IPS-NIHi11 (cell line): ENCODE measurements around the gene ELK4.

Experiments used
- DNase-seq: peaks from one replicate; pipeline ENCODE4 v3.0.0; 2012; ENCODE audit warnings: mixed read lengths, low spot score

ELK4 gene

GRCh38 chr1:205581321-205581980, 50.4 kb downstream of the ELK4 start:
- no peak for DNase-seq

GRCh38 chr1:205580923-205581180, 51.0 kb downstream of the ELK4 start:
- DNase-seq = no peak

- DNase-seq = no peak
Measured at GRCh38 chr1:205580140-205580922, 51.5 kb downstream of the ELK4 start.

- DNase-seq = no peak
Measured at GRCh38 chr1:205579711-205580110, 52.1 kb downstream of the ELK4 start.

GRCh38 chr1:205578780-205579571, 52.8 kb downstream of the ELK4 start:
- no peak for DNase-seq

GRCh38 chr1:205577874-205578658, 53.7 kb downstream of the ELK4 start:
- DNase-seq = no peak

- no peak for DNase-seq
Measured at GRCh38 chr1:205576805-205577761, 54.7 kb downstream of the ELK4 start.

- no peak for DNase-seq
Measured at GRCh38 chr1:205576011-205576410, 55.8 kb downstream of the ELK4 start.

- no peak for DNase-seq
Measured at GRCh38 chr1:205575294-205575885, 56.4 kb downstream of the ELK4 start.

GRCh38 chr1:205572421-205572820, 59.4 kb downstream of the ELK4 start:
- no peak for DNase-seq

- no peak for DNase-seq
Measured at GRCh38 chr1:205571747-205572146, 60.1 kb downstream of the ELK4 start.

- no peak for DNase-seq
Measured at GRCh38 chr1:205570796-205571537, 60.8 kb downstream of the ELK4 start.

- DNase-seq = no peak
Measured at GRCh38 chr1:205570173-205570501, 61.7 kb downstream of the ELK4 start.

- DNase-seq = no peak
Measured at GRCh38 chr1:205569411-205570172, 62.2 kb downstream of the ELK4 start.

- peak; percentile 62 for DNase-seq
Measured at GRCh38 chr1:205568469-205569361, 63.1 kb downstream of the ELK4 start.

- DNase-seq = no peak
Measured at GRCh38 chr1:205568135-205568468, 63.7 kb downstream of the ELK4 start.

- no peak for DNase-seq
Measured at GRCh38 chr1:205567716-205568115, 64.1 kb downstream of the ELK4 start.

- DNase-seq = no peak
Measured at GRCh38 chr1:205565799-205566198, 66.0 kb downstream of the ELK4 start.
